Activated CD8-positive, alpha-beta memory T cell treated with anti-CD3 and anti-CD28 coated beads for 24 hours (primary cell): ENCODE data around the gene DNAJC15.
"Not testable (repeated sequence)": the region's sequence is repeated elsewhere in the genome, so short reads cannot be mapped to it uniquely, and the experiment has no call there.

ENCODE experiments used
- DNase-seq: peaks from one replicate; pipeline ENCODE4 v3.0.0-alpha.2; 2020

DNAJC15 gene

GRCh38 chr13:43046259-43046658 lies 22.9 kb downstream of the DNAJC15 start:
- DNase-seq = no peak

- DNase-seq = no peak
These were observed 31.7 kb downstream of the DNAJC15 start for GRCh38 chr13:43054803-43055802.

DNA sequence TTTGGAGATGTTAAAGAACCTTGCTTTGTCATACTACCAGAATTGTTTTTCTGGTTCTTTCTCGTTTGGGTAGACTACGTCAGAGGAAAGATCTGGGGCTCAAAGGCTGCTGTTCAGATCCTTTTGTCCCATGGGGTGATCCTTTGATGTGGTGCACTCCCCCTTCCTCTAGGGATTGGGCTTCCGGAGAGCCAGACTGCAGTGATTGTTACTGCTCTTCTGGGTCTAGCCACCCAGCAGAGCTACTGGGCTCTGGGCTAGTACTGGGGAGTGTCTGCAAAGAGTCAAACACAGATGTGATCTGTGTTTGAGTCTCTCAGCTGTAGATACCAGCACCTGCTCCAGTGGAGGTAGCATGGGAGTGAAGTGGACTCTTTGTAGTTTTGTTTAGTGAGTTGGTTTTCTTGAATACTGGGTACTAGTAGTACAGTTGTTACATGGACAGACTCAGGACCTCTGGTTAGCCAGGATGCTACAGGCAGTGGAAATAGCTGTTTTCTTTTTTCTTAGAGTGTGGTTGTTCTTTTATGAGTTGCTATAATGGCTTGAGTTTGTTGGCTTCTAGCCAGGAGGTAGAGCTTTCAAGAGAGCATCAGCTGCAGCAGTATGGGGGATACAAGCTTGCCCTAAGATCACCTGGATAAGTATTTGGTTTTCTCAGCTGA lies 34.4 kb downstream of the DNAJC15 start:
- no peak for DNase-seq

DNA sequence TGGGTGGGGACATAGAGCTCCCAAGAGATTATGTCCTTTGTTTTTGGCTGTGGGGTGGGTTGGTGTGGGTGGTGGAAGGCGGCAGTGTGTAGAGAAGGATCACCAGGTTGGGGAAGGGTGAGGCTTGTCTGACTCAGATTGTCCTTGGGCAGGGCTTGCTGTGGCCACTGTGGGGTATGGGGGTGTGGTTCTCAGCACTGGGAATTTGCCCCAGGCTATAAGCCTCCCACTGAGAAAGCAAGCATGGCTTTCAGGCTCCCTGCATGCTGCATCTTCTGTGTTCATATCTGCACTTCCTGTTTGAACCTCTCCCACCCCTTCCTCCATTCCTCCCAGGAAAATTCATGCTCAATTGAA lies 34.9 kb downstream of the DNAJC15 start:
- no peak for DNase-seq

GRCh38 chr13:43058831-43059230 lies 35.4 kb downstream of the DNAJC15 start:
- DNase-seq = no peak

DNA sequence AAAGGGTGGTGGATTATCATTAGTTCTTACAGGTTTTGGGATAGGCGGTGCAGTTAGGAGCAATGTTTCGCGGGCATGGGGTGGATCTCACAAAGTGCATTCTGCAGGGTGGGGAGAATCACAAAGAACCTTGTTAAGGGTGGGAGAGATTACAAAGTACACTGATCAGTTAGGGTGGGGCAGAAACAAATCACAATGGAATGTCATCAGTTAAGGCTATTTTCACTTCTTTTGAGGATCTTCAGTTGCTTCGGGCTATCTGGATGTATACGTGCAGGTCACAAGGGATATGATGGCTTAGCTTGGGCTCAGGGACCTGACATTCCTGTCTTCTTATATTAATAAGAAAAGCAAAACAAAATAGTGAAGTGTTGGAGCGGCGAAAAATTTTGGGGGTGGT lies 36.4 kb downstream of the DNAJC15 start:
- DNase-seq = not testable (repeated sequence)

DNA sequence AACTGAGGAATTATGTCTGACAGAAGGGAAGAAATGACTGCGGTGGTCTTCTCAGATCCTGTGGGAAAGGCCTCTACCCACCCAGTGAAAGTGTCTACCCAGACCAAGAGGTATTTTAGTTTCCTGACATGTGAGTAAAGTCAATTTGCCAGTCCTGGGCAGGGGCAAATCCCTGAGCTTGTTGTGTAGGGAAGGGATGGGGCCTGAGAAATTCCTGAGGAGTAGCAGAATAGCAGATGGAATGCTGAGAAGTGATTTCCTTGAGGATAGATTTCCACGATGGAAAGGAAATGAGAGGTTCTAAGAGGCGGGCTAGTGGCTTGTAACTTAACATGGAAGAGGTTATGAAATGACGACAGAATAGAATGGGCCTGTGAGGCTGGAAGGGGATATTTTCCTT lies 37.4 kb downstream of the DNAJC15 start:
- DNase-seq = not testable (repeated sequence)

GRCh38 chr13:43061496-43062280 lies 38.3 kb downstream of the DNAJC15 start:
- DNase-seq = no peak

GRCh38 chr13:43071824-43072223 lies 48.4 kb downstream of the DNAJC15 start:
- no peak for DNase-seq

- no peak for DNase-seq
These were observed 49.0 kb downstream of the DNAJC15 start for GRCh38 chr13:43072394-43072793.

- DNase-seq = no peak
These were observed 51.6 kb downstream of the DNAJC15 start for GRCh38 chr13:43074824-43075510.

GRCh38 chr13:43075511-43075902 lies 52.1 kb downstream of the DNAJC15 start:
- not testable (repeated sequence) for DNase-seq

DNA sequence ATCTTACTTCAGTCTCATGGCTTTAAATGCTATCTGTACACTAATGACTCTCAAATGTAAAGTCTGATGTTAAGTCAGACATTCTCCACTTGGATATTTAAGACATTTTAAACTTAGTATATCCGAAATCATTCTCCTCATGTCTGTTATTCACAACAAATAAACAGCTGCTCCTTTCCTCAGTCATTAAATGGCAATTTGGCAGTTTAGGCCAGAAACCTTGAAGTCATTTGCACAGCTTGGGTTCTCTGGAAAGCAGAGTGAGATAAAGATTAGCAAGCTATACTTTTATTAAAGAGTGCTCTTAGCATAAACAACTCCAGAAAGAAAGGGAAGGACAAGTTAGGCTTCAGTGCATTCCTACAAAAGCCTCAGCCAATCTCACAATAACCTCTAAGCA lies 53.7 kb downstream of the DNAJC15 start:
- no peak for DNase-seq

DNA sequence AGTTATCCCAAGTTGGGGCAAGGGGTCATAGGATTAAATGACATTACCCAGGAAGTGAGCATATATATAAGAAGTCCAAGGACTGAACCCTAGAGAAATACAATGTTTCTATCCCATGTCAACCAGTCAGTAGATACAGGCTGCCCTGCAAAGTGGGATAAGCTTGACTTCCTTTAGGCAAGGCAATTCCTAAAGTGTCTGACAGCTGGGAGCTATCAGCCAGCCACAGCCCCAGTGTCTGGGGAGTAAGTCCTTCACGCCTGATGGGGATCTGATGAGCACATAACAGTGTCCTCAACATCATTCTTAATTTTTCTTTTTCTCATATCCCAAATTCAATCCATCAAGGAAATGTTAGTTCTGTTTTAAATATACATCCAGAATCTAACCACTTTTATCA lies 54.1 kb downstream of the DNAJC15 start:
- no peak for DNase-seq

GRCh38 chr13:43077906-43078305 lies 54.5 kb downstream of the DNAJC15 start:
- DNase-seq = no peak

DNA sequence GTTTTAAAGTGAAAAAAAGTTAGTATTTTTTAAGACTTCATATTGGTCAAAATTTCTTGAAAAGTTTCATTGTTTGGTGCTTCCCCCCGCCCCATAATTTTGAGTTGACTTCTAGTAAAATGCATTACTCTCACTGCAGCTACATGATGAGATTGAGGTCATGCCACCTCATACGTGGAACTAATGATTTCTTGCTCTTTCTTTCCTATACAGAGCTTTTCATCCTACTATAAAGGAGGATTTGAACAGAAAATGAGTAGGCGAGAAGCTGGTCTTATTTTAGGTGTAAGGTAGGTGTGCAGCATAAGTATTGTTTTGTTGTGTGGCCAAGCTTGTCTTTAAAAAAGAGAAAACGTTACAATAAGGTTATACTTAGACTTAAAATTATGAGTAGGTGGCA lies 55.0 kb downstream of the DNAJC15 start:
- DNase-seq = no peak

GRCh38 chr13:43079392-43079931 lies 56.1 kb downstream of the DNAJC15 start:
- no peak for DNase-seq

DNA sequence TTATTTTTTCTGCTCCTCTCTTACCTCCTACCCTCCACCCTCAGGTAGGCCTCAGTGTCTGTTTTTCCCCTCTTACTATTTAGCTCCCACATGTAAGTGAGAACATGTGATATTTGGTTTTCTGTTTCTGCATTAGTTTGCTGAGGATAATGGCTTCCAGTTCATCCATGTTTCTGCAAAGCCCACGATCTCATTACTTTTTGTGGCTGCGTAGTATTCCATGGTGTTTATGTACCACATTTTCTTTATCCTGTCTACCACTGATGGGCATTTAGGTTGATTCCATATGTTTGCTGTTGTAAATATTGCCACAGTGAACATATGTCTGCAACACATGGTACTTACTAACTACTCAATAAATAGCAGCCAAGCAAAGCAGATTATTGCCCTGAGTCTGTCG lies 56.8 kb downstream of the DNAJC15 start:
- no peak for DNase-seq

GRCh38 chr13:43081866-43082265 lies 58.5 kb downstream of the DNAJC15 start:
- no peak for DNase-seq

DNA sequence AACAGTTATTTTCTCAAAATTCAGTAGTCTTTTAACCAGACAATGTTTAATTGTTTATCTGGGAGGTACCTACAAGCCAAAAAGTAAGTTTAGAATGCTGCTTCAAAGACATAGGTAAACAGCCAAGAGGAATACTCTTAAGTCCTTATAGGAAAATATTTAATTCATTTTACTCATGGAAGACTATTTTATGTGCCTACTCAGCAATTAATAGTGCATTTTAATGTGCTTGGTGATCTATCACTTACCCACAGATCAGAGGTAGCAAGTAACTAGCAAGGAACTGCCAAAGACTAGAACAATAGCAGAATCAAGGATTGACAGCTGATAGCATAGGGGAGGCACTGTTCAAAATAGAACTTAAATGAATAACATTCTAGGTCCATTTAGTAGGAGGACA lies 60.4 kb downstream of the DNAJC15 start:
- no peak for DNase-seq

GRCh38 chr13:43085545-43085944 lies 62.2 kb downstream of the DNAJC15 start:
- no peak for DNase-seq

- DNase-seq = no peak
These were observed 62.8 kb downstream of the DNAJC15 start for GRCh38 chr13:43086181-43086580.
